ENCODE measurements around the gene AVPI1. TPM values are rescaled to one million over a fixed set of nuclear protein-coding genes. Genes with fewer than 3 reads are reported as not detected.

Gene AVPI1
- polyA plus RNA-seq, 1 donor (not counting 4 experiments of a cell fraction or from before 2014, with no cell fraction given): 48.8 TPM

DNA sequence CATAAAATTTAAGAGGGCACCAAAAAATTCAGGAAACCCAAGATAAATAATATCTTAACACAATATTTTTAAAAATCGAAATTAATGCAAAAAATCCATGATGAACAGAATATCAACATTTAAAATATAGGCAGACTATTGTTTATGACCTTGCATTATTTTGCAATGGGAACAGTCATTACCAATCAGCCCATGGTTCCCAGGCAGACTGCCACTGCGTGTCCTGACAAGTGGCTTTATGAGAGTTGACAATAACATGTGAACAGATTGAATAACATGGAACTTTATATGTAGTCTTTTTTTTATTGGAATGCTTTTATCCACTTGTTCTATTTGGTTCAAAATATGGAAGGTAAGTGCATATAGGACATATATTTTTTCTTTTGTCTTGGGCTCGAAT lies 3.1 kb upstream of the AVPI1 start:
- no peaks in the 10 kb centered on the region for H3K9me3 ChIP-seq (ENCODE audit: control insufficient read depth, low read depth, low read length)
- peak overlapping the region; percentile 69 for H3K4me2 ChIP-seq (ENCODE audit: control insufficient read depth, extremely low read depth, insufficient read depth, low read depth, low read length)
- peak overlapping the region; percentile 75 for H3K9ac ChIP-seq (ENCODE audit: control insufficient read depth, extremely low read depth, insufficient read depth, low read length)
- peaks cover 0 to 4% of the 10 kb centered on the region in 2 experiments for H3K36me3 ChIP-seq (ENCODE audit: control insufficient read depth in 2 of 2, extremely low read depth in 1 of 2, insufficient read depth in 2 of 2, low read length in 2 of 2)
- peaks cover 33% of the 10 kb centered on the region for H3K4me1 ChIP-seq (ENCODE audit: control insufficient read depth, extremely low read depth, insufficient read depth, low read length)
- peak overlapping the region; percentile 97 for H3K27ac ChIP-seq (ENCODE audit: control insufficient read depth, insufficient read depth, low read length)
- no peak for DNase-seq (ENCODE audit: low read depth, low spot score)
- H3K79me2 ChIP-seq (ENCODE audit: control insufficient read depth, insufficient read depth, low read length): peaks cover 18% of the 10 kb centered on the region
- dilution Hi-C loops (cut with MboI; ENCODE audit: extremely low pct_ligation_motif_present, low sequenced_read_pairs): no loop called here
- no peak overlapping the region for H2AFZ ChIP-seq (ENCODE audit: control insufficient read depth, low read length)
- no peaks in the 10 kb centered on the region for H3K27me3 ChIP-seq (ENCODE audit: control insufficient read depth, extremely low read depth, insufficient read depth, low read length)
- H3K4me3 ChIP-seq (ENCODE audit: control insufficient read depth in 2 of 3, extremely low read depth in 1 of 3, insufficient read depth in 2 of 3, low read depth in 1 of 3, low read length in 3 of 3): no peak overlapping the region
- peak; percentile 87 for FAIRE-seq
- no peaks in the 10 kb centered on the region for H3K9me1 ChIP-seq (ENCODE audit: control insufficient read depth, extremely low read depth, insufficient read depth, low read length)
- no peaks in the 10 kb centered on the region for H4K20me1 ChIP-seq (ENCODE audit: control insufficient read depth, extremely low read depth, insufficient read depth, low read length)
- no peak for TF ChIP-seq EZH2 (IDR thresholded peaks at IDR 0.05; ENCODE audit: low read length)
- no peak for TF ChIP-seq CTCF (optimal IDR thresholded peaks at IDR 0.05 in 1 of 3, IDR thresholded peaks at IDR 0.05 in 1 of 3, conservative IDR thresholded peaks at IDR 0.05 in 1 of 3; ENCODE audit: extremely low read depth in 1 of 3, insufficient read depth in 2 of 3, low read length in 3 of 3)

- H3K4me3 ChIP-seq (ENCODE audit: control insufficient read depth in 2 of 3, extremely low read depth in 1 of 3, insufficient read depth in 2 of 3, low read depth in 1 of 3, low read length in 3 of 3): no peak overlapping the region
- H3K36me3 ChIP-seq (ENCODE audit: control insufficient read depth in 2 of 2, extremely low read depth in 1 of 2, insufficient read depth in 2 of 2, low read length in 2 of 2): peaks cover 0 to 9% of the 10 kb centered on the region in 2 experiments
- DNase-seq (ENCODE audit: low read depth, low spot score): peak; percentile 99
- dilution Hi-C loops (cut with MboI; ENCODE audit: extremely low pct_ligation_motif_present, low sequenced_read_pairs): loop anchor here (5.0 kb wide), 1 partner anchor 38 kb away; no protein-coding TSS in a partner anchor
- peak overlapping the region; percentile 75 for H3K9ac ChIP-seq (ENCODE audit: control insufficient read depth, extremely low read depth, insufficient read depth, low read length)
- no peaks in the 10 kb centered on the region for H3K27me3 ChIP-seq (ENCODE audit: control insufficient read depth, extremely low read depth, insufficient read depth, low read length)
- H3K4me2 ChIP-seq (ENCODE audit: control insufficient read depth, extremely low read depth, insufficient read depth, low read depth, low read length): peak overlapping the region; percentile 69
- TF ChIP-seq EZH2 (IDR thresholded peaks at IDR 0.05; ENCODE audit: low read length) (no peak), CTCF (optimal IDR thresholded peaks at IDR 0.05 in 1 of 3, IDR thresholded peaks at IDR 0.05 in 1 of 3, conservative IDR thresholded peaks at IDR 0.05 in 1 of 3; ENCODE audit: extremely low read depth in 1 of 3, insufficient read depth in 2 of 3, low read length in 3 of 3) (no peak)
- peaks cover 36% of the 10 kb centered on the region for H3K4me1 ChIP-seq (ENCODE audit: control insufficient read depth, extremely low read depth, insufficient read depth, low read length)
- H3K9me3 ChIP-seq (ENCODE audit: control insufficient read depth, low read depth, low read length): no peaks in the 10 kb centered on the region
- H3K79me2 ChIP-seq (ENCODE audit: control insufficient read depth, insufficient read depth, low read length): peaks cover 23% of the 10 kb centered on the region
- H3K9me1 ChIP-seq (ENCODE audit: control insufficient read depth, extremely low read depth, insufficient read depth, low read length): no peaks in the 10 kb centered on the region
- peak overlapping the region; percentile 97 for H3K27ac ChIP-seq (ENCODE audit: control insufficient read depth, insufficient read depth, low read length)
- H4K20me1 ChIP-seq (ENCODE audit: control insufficient read depth, extremely low read depth, insufficient read depth, low read length): peaks cover 2% of the 10 kb centered on the region
- no peak overlapping the region for H2AFZ ChIP-seq (ENCODE audit: control insufficient read depth, low read length)
- peak; percentile 99 for FAIRE-seq
Measured at GRCh38 chr10:97689559-97690020, 2.5 kb upstream of the AVPI1 start.
